ENCODE results near the gene RAB11FIP4.

- TF ChIP-seq SIN3A (IDR thresholded peaks at IDR 0.05; ENCODE audit: borderline replicate concordance, insufficient read depth, low read length) (no peak), REST (IDR thresholded peaks at IDR 0.05; ENCODE audit: insufficient read depth in 1 of 2, low read depth in 2 of 2, low read length in 2 of 2) (no peak)
These were observed 40.6 kb downstream of the RAB11FIP4 start for GRCh38 chr17:31431852-31432658.

Data from PFSK-1 (cell line).